HepG2 (cell line): ENCODE measurements around the gene ARHGEF6. TPM values are rescaled to one million over a fixed set of nuclear protein-coding genes. Genes with fewer than 3 reads are reported as not detected.

Experiments used
- ATAC-seq: fragments of 200-7000 bp; cut with Tn5 transposase; 3 replicates; pipeline ENCODE4 v1.9.1; 2020; ENCODE audit warnings: mild to moderate bottlenecking, moderate library complexity
- BruUV-seq: library from RNA; stranded (reverse); fragments of 400-500 nt; replicated peaks from 2 replicates; lab custom pipeline; 2021; lab: Mats Ljungman, UMichigan
- CTCF ChIA-PET: fragments of 300-600 bp; formaldehyde crosslinking; extraction: SDS; loops from one replicate; lab custom pipeline; 2021; ENCODE audit warnings: low total read pairs, inconsistent platforms, low intra/inter-chr PET ratio; lab: Yijun Ruan, JAX
- POLR2A ChIA-PET: fragments of 350-600 bp; sonication (Branson Sonifier 250); formaldehyde crosslinking; loops from one replicate; lab custom pipeline; 2020; ENCODE audit warnings: antibody characterized with exemption, inconsistent platforms; lab: Yijun Ruan, JAX
- DNase-seq: peaks from one replicate; pipeline ENCODE4 v3.0.0-alpha.2; 2015; ENCODE audit warnings: low spot score
- FAIRE-seq: peaks from 3 replicates; lab custom pipeline; 2011; peaks lifted over from hg19 to GRCh38; lab: Jason Lieb, UNC
- H2AFZ ChIP-seq: one replicate; pipeline ENCODE4 v1.6.1; 2011; ENCODE audit warnings: low read length, inconsistent platforms
- H3K27ac ChIP-seq: fragments of 300-600 bp; 3 replicates; pipeline ENCODE4 v1.8.0; 2011; ENCODE audit warnings: mixed run types, mild to moderate bottlenecking, mixed read lengths, low read length, inconsistent platforms; ENCODE audit not compliant: insufficient read depth; ENCODE audit errors: extremely low read length
- H3K27me3 ChIP-seq, 2 experiments: fragments of 200-600 bp in 1 of 2; 2 replicates in 1 of 2; 3 replicates in 1 of 2; pipeline versions ENCODE4 v1.6.0 to v1.8.0; 2011; ENCODE audit warnings: low read length in 2 of 2, mild to moderate bottlenecking in 2 of 2, moderate library complexity in 2 of 2, inconsistent platforms in 1 of 2; ENCODE audit not compliant: insufficient read depth in 2 of 2, control insufficient read depth in 1 of 2
- H3K36me3 ChIP-seq, 2 experiments: fragments of 200-600 bp in 1 of 2; replicated peaks in 1 of 2; 2 replicates in 1 of 2; 3 replicates in 1 of 2; pipeline versions ENCODE4 v1.5.1 to v1.8.0; 2011; ENCODE audit warnings: low read length in 2 of 2, inconsistent platforms in 1 of 2; ENCODE audit not compliant: insufficient read depth in 2 of 2, control insufficient read depth in 1 of 2
- H3K4me1 ChIP-seq: 2 replicates; pipeline ENCODE4 v1.5.1; 2012; ENCODE audit warnings: low read length, inconsistent platforms; ENCODE audit not compliant: insufficient read depth
- H3K4me2 ChIP-seq: 2 replicates; pipeline ENCODE4 v1.6.0; 2011; ENCODE audit warnings: low read depth, low read length, inconsistent platforms
- H3K4me3 ChIP-seq, 3 experiments: fragments of 200-600 bp in 1 of 3; sonication (generic), shearing (Covaris generic) in 1 of 3; replicated peaks in 1 of 3; 2 replicates each; pipeline ENCODE4 v1.5.1; 2011 to 2016; ENCODE audit warnings: low read length in 3 of 3, inconsistent platforms in 2 of 3, low read depth in 2 of 3, mild to moderate bottlenecking in 2 of 3, control low read depth in 1 of 3, mixed read lengths in 1 of 3; ENCODE audit not compliant: insufficient read depth in 1 of 3
- H3K79me2 ChIP-seq: one replicate; pipeline ENCODE4 v1.6.1; 2011; ENCODE audit warnings: low read length, inconsistent platforms; ENCODE audit not compliant: insufficient read depth
- H3K9ac ChIP-seq: 2 replicates; pipeline ENCODE4 v1.6.0; 2011; ENCODE audit warnings: mild to moderate bottlenecking, low read depth, low read length, inconsistent platforms; ENCODE audit not compliant: insufficient read depth
- H3K9me3 ChIP-seq: 2 replicates; pipeline ENCODE4 v1.5.1; 2012; ENCODE audit warnings: mild to moderate bottlenecking, low read length
- H4K20me1 ChIP-seq: 2 replicates; pipeline ENCODE4 v1.6.0; 2011; ENCODE audit warnings: inconsistent platforms, mild to moderate bottlenecking, low read length, moderate library complexity; ENCODE audit not compliant: insufficient read depth
- CHD4 ChIP-seq: fragments of 200-600 bp; sonication (generic); IDR thresholded peaks from 2 replicates; pipeline ENCODE4 v1.7.0; 2017; ENCODE audit warnings: mild to moderate bottlenecking, low read length, borderline replicate concordance
- DBP ChIP-seq: sonication (generic); formaldehyde crosslinking; IDR thresholded peaks from 2 replicates; pipeline ENCODE4 v1.4.0; 2020; ENCODE audit warnings: missing genetic modification reagents; ENCODE audit errors: not compliant biosample characterization
- ELF1 ChIP-seq: sonication (generic); formaldehyde crosslinking; IDR thresholded peaks from 2 replicates; pipeline ENCODE4 v1.4.0; 2020; ENCODE audit warnings: missing genetic modification reagents
- ISL2 ChIP-seq: sonication (generic); formaldehyde crosslinking; IDR thresholded peaks from 2 replicates; pipeline ENCODE4 v1.5.0; 2020; ENCODE audit warnings: missing genetic modification reagents
- MED8 ChIP-seq: sonication (generic); formaldehyde crosslinking; IDR thresholded peaks from 2 replicates; pipeline ENCODE4 v1.8.1; 2023; ENCODE audit warnings: mild to moderate bottlenecking, missing genetic modification reagents; ENCODE audit not compliant: insufficient replicate concordance
- MXD4 ChIP-seq: IDR thresholded peaks from 2 replicates; pipeline ENCODE4 v1.6.1; 2016; ENCODE audit warnings: mild to moderate bottlenecking, missing biosample characterization, missing genetic modification reagents
- RBFOX2 ChIP-seq: fragments of 200-400 bp; formaldehyde crosslinking; IDR thresholded peaks from 2 replicates; pipeline ENCODE4 v1.6.1; 2017; ENCODE audit warnings: low read depth, mild to moderate bottlenecking, low read length
- WGBS: methylation state at CpG from one replicate; pipeline ENCODE4 v1.1.6; 2017; ENCODE audit warnings: low lambda C conversion rate; 5-methylcytosine and 5-hydroxymethylcytosine counted together
- in situ Hi-C: cut with HindIII; loops from 2 replicates; pipeline ENCODE4 v1.10.0; 2017; ENCODE audit warnings: low pct_unique_long_range_greater_than_20kb; ENCODE audit not compliant: extremely low pct_ligation_motif_present
- intact Hi-C: fragments of 100-400 bp; cut with micrococcal nuclease; formaldehyde crosslinking; loops from one replicate; pipeline ENCODE4 v1.10.0; 2022; ENCODE audit not compliant: unreplicated experiment
- polyA plus RNA-seq, 8 experiments: library from polyadenylated mRNA; depleted of rRNA in 3 of 8; stranded (reverse) in 7 of 8; unstranded in 1 of 8; fragments of >200 nt; fragmentation: Illumina TruSeq in 4 of 8; extraction: Trizol in 4 of 8; gene quantifications; 2 replicates each; pipeline versions ENCODE4 v1.2.1 to v1.2.3, GENCODE V29; 2011 to 2016; ENCODE audit warnings: low read depth in 4 of 8, missing spikeins in 1 of 8, mixed read lengths in 1 of 8; ENCODE audit not compliant: insufficient read depth in 1 of 8
- total RNA-seq, 5 experiments: library from RNA; depleted of rRNA; stranded (reverse); fragments of >200 nt; fragmentation: Illumina TruSeq; extraction: Trizol; gene quantifications; 2 replicates each; pipeline ENCODE4 v1.2.3, GENCODE V29; 2016; ENCODE audit warnings: low read depth in 1 of 5
- TF ChIP-seq, protein P1 (sequence below): sonication (generic); formaldehyde crosslinking; IDR thresholded peaks from 2 replicates; pipeline ENCODE4 v1.4.0; 2020; ENCODE audit warnings: missing genetic modification reagents, borderline replicate concordance
- TF ChIP-seq, protein P2 (sequence below): sonication (generic); formaldehyde crosslinking; IDR thresholded peaks from 2 replicates; pipeline ENCODE4 v1.4.0; 2020; ENCODE audit warnings: missing genetic modification reagents

ARHGEF6 gene
- total and polyA plus RNA-seq, 2 of the 13 experiments (the other 11 are each of a cell fraction or from before 2014, with no cell fraction given): 0.03 TPM; not detected in 1

DNA sequence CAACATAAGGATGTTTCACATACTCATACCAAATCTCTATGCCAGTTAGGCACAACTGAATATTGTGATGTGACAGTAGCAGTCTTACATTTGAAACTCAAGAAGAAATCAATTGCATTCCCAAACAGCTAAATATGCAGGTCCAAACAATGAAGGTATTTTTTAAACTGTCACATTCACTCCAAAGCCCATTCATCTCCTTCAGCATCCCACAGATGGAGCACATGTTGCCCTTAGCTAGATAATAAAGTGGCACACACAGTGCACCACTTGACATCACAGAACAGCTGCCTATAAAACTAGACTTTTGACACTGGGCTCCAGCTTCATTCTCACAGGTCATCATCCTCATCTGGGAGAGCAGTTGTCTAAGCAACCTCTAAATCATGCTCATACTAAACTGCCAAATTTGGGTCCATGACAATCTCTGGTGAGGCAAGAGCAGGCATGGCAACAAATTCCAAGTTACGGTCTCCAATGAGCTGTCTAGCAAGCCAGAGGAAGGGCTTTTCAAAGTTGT, 26.2 kb upstream of the ARHGEF6 start:
- in situ Hi-C loops: no loop called here
- ATAC-seq: no peak
- intact Hi-C loops: no loop called here
- POLR2A ChIA-PET: no interaction called here
- H3K36me3 ChIP-seq: no peaks in the 10 kb centered on the region
- CTCF ChIA-PET: no interaction called here
- H3K27ac ChIP-seq: no peak overlapping the region
- H3K4me1 ChIP-seq: no peaks in the 10 kb centered on the region
- H3K27me3 ChIP-seq: no peaks in the 10 kb centered on the region
- BruUV-seq: no TSS peak
- no CpG with 5 or more reads among the region's 1 CpG for WGBS
- no peaks in the 10 kb centered on the region for H3K9me3 ChIP-seq
- H2AFZ ChIP-seq: no peak overlapping the region
- H3K79me2 ChIP-seq: no peaks in the 10 kb centered on the region
- no peak overlapping the region for H3K4me2 ChIP-seq
- FAIRE-seq: no peak
- no peaks in the 10 kb centered on the region for H4K20me1 ChIP-seq
- TF ChIP-seq, protein P1, sequence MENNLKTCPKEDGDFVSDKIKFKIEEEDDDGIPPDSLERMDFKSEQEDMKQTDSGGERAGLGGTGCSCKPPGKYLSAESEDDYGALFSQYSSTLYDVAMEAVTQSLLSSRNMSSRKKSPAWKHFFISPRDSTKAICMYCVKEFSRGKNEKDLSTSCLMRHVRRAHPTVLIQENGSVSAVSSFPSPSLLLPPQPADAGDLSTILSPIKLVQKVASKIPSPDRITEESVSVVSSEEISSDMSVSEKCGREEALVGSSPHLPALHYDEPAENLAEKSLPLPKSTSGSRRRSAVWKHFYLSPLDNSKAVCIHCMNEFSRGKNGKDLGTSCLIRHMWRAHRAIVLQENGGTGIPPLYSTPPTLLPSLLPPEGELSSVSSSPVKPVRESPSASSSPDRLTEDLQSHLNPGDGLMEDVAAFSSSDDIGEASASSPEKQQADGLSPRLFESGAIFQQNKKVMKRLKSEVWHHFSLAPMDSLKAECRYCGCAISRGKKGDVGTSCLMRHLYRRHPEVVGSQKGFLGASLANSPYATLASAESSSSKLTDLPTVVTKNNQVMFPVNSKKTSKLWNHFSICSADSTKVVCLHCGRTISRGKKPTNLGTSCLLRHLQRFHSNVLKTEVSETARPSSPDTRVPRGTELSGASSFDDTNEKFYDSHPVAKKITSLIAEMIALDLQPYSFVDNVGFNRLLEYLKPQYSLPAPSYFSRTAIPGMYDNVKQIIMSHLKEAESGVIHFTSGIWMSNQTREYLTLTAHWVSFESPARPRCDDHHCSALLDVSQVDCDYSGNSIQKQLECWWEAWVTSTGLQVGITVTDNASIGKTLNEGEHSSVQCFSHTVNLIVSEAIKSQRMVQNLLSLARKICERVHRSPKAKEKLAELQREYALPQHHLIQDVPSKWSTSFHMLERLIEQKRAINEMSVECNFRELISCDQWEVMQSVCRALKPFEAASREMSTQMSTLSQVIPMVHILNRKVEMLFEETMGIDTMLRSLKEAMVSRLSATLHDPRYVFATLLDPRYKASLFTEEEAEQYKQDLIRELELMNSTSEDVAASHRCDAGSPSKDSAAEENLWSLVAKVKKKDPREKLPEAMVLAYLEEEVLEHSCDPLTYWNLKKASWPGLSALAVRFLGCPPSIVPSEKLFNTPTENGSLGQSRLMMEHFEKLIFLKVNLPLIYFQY (CRISPR knock-in tag): no peak
- TF ChIP-seq MXD4 (CRISPR knock-in tag) (no peak), CHD4 (no peak), DBP (CRISPR knock-in tag) (no peak), ELF1 (CRISPR knock-in tag) (no peak), RBFOX2 (no peak), MED8 (no peak), ISL2 (CRISPR knock-in tag) (no peak)
- TF ChIP-seq, protein P2, sequence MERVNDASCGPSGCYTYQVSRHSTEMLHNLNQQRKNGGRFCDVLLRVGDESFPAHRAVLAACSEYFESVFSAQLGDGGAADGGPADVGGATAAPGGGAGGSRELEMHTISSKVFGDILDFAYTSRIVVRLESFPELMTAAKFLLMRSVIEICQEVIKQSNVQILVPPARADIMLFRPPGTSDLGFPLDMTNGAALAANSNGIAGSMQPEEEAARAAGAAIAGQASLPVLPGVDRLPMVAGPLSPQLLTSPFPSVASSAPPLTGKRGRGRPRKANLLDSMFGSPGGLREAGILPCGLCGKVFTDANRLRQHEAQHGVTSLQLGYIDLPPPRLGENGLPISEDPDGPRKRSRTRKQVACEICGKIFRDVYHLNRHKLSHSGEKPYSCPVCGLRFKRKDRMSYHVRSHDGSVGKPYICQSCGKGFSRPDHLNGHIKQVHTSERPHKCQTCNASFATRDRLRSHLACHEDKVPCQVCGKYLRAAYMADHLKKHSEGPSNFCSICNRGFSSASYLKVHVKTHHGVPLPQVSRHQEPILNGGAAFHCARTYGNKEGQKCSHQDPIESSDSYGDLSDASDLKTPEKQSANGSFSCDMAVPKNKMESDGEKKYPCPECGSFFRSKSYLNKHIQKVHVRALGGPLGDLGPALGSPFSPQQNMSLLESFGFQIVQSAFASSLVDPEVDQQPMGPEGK (CRISPR knock-in tag): no peak
- TF ChIP-seq, all 625 proteins: peak for 0
- Histone ChIP-seq H3K4me3 (no peak overlapping the region), H3K9ac (no peak overlapping the region)
- DNase-seq: no peak
